Type B pancreatic cell (in vitro differentiated cells): ENCODE measurements around the gene CNTF. TPM values are rescaled to one million over a fixed set of nuclear protein-coding genes. Genes with fewer than 3 reads are reported as not detected.
"Not testable (repeated sequence)": the region's sequence is repeated elsewhere in the genome, so short reads cannot be mapped to it uniquely, and the experiment has no call there.

ENCODE experiments used
- DNase-seq: peaks from one replicate; pipeline ENCODE4 v3.0.0; 2021; ENCODE audit warnings: mixed read lengths; ENCODE audit not compliant: unreplicated experiment; ENCODE audit errors: extremely low spot score
- H3K27ac Mint-ChIP-seq: 2 replicates; pipeline ENCODE4 v1.8.0; 2021; ENCODE audit warnings: mild to moderate bottlenecking, mixed read lengths
- H3K27me3 Mint-ChIP-seq: 2 replicates; pipeline ENCODE4 v1.8.0; 2021; ENCODE audit warnings: mixed read lengths
- H3K36me3 Mint-ChIP-seq: 2 replicates; pipeline ENCODE4 v1.8.0; 2021; ENCODE audit warnings: mixed read lengths
- H3K4me1 Mint-ChIP-seq: one replicate; pipeline ENCODE4 v1.8.0; 2021; ENCODE audit warnings: mixed read lengths; ENCODE audit not compliant: unreplicated experiment
- H3K4me3 Mint-ChIP-seq: 2 replicates; pipeline ENCODE4 v1.8.0; 2021; ENCODE audit warnings: mild to moderate bottlenecking, mixed read lengths
- H3K9me3 Mint-ChIP-seq: 2 replicates; pipeline ENCODE4 v1.8.0; 2021; ENCODE audit warnings: mixed read lengths
- CTCF ChIP-seq: fragments of 200-600 bp; sonication (generic); conservative IDR thresholded peaks from 2 replicates; pipeline ENCODE4 v1.5.0; 2021; ENCODE audit warnings: antibody characterized with exemption, mild to moderate bottlenecking
- long read RNA-seq: library from polyadenylated mRNA; unstranded; transcript quantifications from one replicate; pipeline ENCODE4 v2.0.0, GENCODE V29; 2020
- total RNA-seq: library from RNA; stranded (reverse); gene quantifications from 2 replicates; pipeline ENCODE4 v1.2.1, GENCODE V29; 2021; ENCODE audit warnings: low replicate concordance

Gene CNTF
- total RNA-seq = 1.6 and 2.0 TPM in 2 replicates
- long read RNA-seq, partial matches to known transcripts = 0 of 1 reads
- long read RNA-seq, other reads (novel, unspliced or antisense) = 1 of 1 reads

GRCh38 chr11:58622344-58622743 lies at the start of gene CNTF:
TSS of gene CNTF (plus strand) at chr11:58622665. CDS start at chr11:58622753, 88 bp downstream.
- H3K36me3 Mint-ChIP-seq = peaks cover 33% of the 10 kb centered on the region
- no peak for DNase-seq

GRCh38 chr11:58572906-58573305 lies 49.6 kb upstream of the CNTF start:
- H3K27me3 Mint-ChIP-seq, H3K27ac Mint-ChIP-seq, H3K4me3 Mint-ChIP-seq, DNase-seq, H3K9me3 Mint-ChIP-seq, H3K36me3 Mint-ChIP-seq: not testable (repeated sequence)
- peaks cover 10% of the 10 kb centered on the region for H3K4me1 Mint-ChIP-seq

More at GRCh38 chr11:58622344-58622743, at the start of gene CNTF:
- no peaks in the 10 kb centered on the region for H3K4me1 Mint-ChIP-seq
- H3K9me3 Mint-ChIP-seq = no peaks in the 10 kb centered on the region
- no peak within 1 kb of the TSS for H3K4me3 Mint-ChIP-seq
- TF ChIP-seq CTCF = no peak
- no peaks in the 10 kb centered on the region for H3K27me3 Mint-ChIP-seq
- H3K27ac Mint-ChIP-seq = no peak within 1 kb of the TSS

- no peak for TF ChIP-seq CTCF
- no peak for DNase-seq
- H3K4me3 Mint-ChIP-seq = no peak overlapping the region
- no peaks in the 10 kb centered on the region for H3K9me3 Mint-ChIP-seq
- H3K27ac Mint-ChIP-seq = no peak overlapping the region
- H3K4me1 Mint-ChIP-seq = peaks cover 10% of the 10 kb centered on the region
- peaks cover 3% of the 10 kb centered on the region for H3K36me3 Mint-ChIP-seq
- H3K27me3 Mint-ChIP-seq = no peaks in the 10 kb centered on the region
Measured at GRCh38 chr11:58573451-58574104, 48.9 kb upstream of the CNTF start.

- Mint-ChIP-seq H3K36me3 (peaks cover 3% of the 10 kb centered on the region), H3K4me3 (peak overlapping the region; percentile 3), H3K27ac (no peak overlapping the region), H3K27me3 (no peaks in the 10 kb centered on the region), H3K4me1 (peaks cover 14% of the 10 kb centered on the region), H3K9me3 (no peaks in the 10 kb centered on the region)
- no peak for DNase-seq
- TF ChIP-seq CTCF = no peak
Measured at GRCh38 chr11:58574881-58575280, 47.6 kb upstream of the CNTF start.

GRCh38 chr11:58575377-58576020 lies 47.0 kb upstream of the CNTF start, which contains the start of gene LPXN:
TSS of gene LPXN (minus strand) at chr11:58575856. CDS start at chr11:58575772, 84 bp downstream.
- Mint-ChIP-seq H3K27ac (peak within 1 kb of the TSS; percentile 100), H3K9me3 (no peaks in the 10 kb centered on the region), H3K36me3 (peaks cover under 1% of the 10 kb centered on the region), H3K4me3 (peak within 1 kb of the TSS; percentile 98), H3K27me3 (no peaks in the 10 kb centered on the region), H3K4me1 (peaks cover 20% of the 10 kb centered on the region)
- DNase-seq = no peak
- no peak for TF ChIP-seq CTCF

- Mint-ChIP-seq H3K36me3 (no peaks in the 10 kb centered on the region), H3K4me1 (peaks cover 20% of the 10 kb centered on the region), H3K9me3 (no peaks in the 10 kb centered on the region), H3K27me3 (no peaks in the 10 kb centered on the region), H3K27ac (peak overlapping the region; percentile 100), H3K4me3 (peak overlapping the region; percentile 98)
- DNase-seq = no peak
- peak; percentile 46 for TF ChIP-seq CTCF
Measured at GRCh38 chr11:58576887-58577471, 45.5 kb upstream of the CNTF start.
